ENCODE data around the gene PPP1CC. TPM values are rescaled to one million over a fixed set of nuclear protein-coding genes. Genes with fewer than 3 reads are reported as not detected.
"Not testable (repeated sequence)": the region's sequence is repeated elsewhere in the genome, so short reads cannot be mapped to it uniquely, and the experiment has no call there.

PPP1CC gene
- total RNA-seq, 1 donor from 2014 or later = 112 TPM

DNA sequence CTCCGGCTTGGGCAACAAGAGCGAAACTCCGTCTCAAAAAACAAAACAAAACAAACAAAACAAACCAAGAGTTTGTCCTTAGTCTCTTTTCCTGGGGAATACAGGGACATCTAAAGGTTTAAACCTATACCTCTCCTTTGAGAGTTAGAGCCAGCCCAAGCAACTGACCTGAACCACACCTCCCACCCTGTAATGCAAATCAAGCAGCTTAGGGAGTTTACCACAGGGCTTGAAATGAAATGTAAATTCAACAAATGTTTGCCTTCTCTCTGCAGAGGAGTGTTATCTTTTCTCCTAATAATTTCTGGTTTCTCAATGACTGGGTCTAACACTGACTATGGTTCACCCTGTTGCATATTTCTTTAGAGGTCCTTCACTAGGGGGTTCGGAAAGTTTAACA, 16.7 kb downstream of the PPP1CC start:
- no peak for DNase-seq (ENCODE audit: low read depth in 2 of 2)

GRCh38 chr12:110725267-110725666, 17.4 kb downstream of the PPP1CC start:
- DNase-seq (ENCODE audit: low read depth in 2 of 2) = no peak

DNA sequence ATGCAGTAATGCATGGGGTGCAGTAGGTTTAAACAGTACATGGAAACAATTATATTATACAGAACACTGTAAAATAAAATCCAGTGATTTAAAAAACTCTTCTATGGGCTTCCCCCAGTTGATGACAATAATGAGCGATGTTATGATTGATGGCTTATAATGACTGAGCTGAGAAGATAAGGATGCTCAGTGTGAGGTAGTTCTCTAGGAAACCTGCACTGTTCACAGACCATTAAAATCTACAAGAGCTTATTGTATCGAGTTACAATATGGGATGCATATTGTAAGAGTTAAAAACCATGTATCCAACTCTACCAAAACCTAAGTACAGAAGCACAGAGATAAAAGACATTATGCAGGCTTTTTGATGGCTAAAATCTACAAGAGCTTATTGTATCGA, 19.8 kb downstream of the PPP1CC start:
- DNase-seq (ENCODE audit: low read depth in 2 of 2) = not testable (repeated sequence)

DNA sequence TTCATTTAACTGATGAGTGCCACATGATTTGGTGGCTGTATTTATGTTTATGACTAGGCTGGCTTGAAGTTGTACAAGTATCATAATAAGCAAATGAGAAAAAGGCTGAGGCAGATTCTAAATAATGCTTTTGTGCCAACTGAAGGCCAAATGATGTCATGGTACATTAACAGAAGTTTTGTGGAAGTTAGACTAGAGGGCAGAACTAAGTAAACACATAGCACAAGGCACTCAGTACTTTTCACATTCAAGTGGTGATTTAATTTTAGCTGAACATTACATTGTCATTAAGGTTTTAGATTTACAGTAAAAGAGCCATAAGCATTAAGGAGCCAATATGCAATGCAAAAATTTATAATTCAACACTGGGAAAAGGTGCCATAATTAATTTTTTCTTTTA, 21.1 kb downstream of the PPP1CC start:
- no peak for DNase-seq (ENCODE audit: low read depth in 2 of 2)

DNA sequence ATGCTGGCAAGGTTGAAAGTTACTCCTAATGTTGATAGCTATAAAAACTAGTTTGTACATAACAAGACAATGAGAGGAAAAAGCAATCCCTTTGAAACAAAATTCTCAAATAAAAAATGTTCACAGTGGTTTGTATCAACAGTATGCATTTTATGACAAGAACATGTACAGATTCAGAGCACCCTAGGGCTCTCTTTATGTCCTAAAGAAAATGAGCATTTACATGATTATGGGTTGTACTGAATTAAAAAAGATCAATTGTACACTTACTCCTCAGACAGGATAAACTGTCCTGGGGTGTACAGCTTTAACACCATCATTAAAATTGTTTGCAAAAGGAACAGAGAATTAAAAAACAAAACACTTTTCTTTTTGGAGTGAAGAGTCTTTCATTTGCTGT, 22.2 kb downstream of the PPP1CC start:
- no peak for DNase-seq (ENCODE audit: low read depth in 2 of 2)

DNA sequence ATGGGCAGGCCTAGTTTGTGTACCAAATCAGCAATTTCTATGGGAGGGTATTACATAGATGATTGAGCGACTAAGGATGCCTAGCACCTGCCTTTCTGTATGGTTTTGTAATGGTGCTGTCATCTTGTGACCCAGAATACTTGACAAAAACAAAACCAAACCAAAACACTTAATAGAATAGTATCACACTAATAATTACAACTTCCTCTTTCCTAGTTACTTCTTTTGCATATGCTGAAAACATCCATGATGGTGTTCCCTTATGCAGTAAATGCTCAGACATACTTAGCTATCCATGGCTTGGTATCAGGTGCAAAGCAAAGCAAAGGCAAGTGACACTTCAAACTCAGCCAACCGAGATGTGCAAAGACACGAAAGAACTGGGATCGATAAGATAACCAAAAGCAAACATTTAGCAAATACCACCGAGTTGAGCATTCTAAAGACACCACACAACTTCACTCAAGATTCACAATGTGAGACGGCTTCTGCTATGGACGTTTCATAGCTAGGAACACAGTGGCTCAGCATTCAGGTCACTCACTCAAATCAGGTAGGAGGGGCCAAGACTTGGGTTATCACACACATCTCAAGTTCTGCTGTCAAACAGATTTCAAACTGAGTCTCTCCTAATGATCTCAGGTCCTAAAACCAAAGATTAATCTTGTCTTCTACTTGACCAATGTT, 24.3 kb downstream of the PPP1CC start:
- DNase-seq (ENCODE audit: low read depth in 2 of 2) = no peak

- DNase-seq (ENCODE audit: low read depth in 2 of 2) = no peak
Measured at GRCh38 chr12:110717037-110717436, 25.7 kb downstream of the PPP1CC start.

DNA sequence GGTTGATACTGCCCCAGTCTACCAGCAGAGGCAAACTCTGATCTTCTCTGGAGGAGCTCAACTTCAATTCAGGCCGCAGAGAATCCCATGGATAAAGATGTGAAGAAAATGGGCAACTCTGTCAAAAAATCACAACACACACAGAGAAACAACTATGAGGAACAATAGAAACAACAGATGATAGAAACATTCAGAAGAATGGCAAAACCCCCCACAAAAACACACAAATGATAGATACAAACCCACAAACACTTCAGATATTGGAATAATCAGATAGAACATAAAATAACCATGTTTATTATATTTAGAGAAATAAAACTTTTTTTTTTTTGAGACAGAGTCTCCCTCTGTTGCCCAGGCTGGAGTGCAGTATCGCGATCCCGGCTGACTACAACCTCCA, 33.8 kb downstream of the PPP1CC start:
- no peak for DNase-seq (ENCODE audit: low read depth in 2 of 2)

GRCh38 chr12:110705309-110705708, 37.4 kb downstream of the PPP1CC start:
- DNase-seq (ENCODE audit: low read depth in 2 of 2) = no peak

DNA sequence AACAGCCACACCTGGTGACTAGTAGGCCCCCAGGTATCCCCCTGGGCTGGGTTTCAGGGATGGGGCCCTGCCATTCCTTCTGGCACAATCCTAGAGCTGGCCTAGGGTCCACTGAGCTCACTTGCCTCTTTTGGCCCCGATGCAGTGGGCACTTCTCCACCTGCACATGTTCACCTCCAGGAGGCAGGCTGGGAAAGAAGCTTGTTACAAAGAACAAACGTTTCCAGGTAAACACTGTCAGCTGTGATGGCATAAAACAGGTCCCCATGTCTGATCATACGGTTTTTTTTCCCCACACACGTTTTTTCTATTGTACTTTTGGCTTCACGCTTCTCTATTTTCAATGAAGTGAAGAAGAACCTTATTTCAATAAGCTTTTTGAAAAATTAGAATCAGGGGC, 37.9 kb downstream of the PPP1CC start:
- no peak for DNase-seq (ENCODE audit: low read depth in 2 of 2)

DNA sequence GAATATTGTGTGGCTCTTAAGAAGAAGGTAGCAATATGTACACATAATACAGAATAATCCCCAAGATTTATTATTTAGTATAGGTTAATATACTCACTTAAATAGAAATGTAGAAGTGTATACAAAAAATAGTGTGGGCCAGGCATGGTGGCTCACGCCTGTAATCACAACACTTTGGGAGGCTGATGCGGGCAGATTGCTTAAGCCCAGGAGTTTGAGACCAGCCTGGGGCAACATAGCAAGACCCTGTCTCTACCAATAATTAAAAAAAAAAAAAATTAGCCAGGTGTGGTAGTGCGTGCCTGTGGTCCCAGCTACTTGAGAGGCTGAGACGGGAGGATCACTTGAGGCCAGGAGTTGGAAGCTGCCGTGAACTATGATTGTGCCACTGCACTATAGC, 38.5 kb downstream of the PPP1CC start:
- no peak for DNase-seq (ENCODE audit: low read depth in 2 of 2)

DNA sequence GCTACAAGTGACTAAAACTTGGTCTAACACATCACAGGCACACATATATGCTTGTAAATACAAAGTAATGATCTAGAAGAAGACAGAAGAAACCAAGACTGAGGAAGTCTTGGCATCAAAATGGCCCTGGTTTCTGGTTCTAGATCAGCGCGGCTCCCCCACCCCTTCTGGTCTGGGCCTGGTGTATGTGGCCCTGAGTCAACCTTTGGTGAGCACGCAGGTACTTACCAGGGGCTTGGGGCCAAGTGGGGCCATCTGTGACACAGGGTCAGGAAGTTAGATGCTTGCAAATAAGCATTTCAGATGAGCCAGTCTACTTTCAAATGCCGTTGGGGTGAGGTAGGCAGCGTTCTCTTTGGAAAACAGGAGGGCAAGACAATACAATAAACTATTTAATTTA, 40.6 kb downstream of the PPP1CC start:
- no peak for DNase-seq (ENCODE audit: low read depth in 2 of 2)

GRCh38 chr12:110699591-110700445, 42.9 kb downstream of the PPP1CC start:
- DNase-seq (ENCODE audit: low read depth in 2 of 2) = no peak

DNA sequence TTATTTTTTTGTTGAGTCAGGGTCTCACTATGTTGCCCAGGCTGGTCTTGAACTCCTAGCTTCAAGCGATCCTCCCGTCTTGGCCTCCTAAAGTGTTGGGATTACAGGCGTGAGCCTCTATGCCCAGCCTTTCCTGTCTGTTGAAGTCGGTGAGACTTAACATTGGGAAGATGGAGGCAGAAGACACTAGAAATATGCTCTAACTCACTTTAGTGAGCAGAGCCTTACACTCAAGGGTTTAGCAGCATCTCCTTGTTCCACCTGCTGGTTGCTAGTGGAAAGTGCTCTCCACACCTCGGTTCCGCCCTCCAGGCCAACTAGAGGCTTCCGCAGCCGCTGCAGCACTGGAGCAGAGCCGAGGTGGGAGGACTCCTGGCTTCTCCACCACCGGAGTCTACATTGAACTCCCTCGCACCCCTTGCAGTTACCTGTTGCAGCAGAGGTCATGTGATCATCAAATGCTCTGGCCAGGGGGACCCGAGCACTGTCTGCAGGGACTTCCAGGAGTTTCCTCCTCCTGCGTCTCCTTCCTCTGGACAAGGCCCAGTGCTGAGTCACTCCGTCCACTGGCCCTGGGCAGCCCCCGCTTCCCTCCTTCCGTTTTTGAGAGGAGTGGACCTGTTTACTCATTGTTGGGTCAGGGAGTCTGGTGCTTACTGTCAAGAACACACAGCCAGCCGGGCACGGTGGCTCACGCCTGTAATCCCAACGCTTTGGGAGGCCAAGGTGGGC, 44.4 kb downstream of the PPP1CC start:
- DNase-seq (ENCODE audit: low read depth in 2 of 2) = peak; percentile 62 to 90

- DNase-seq (ENCODE audit: low read depth in 2 of 2) = no peak
Measured at GRCh38 chr12:110697236-110697635, 45.5 kb downstream of the PPP1CC start.

- DNase-seq (ENCODE audit: low read depth in 2 of 2) = no peak
Measured at GRCh38 chr12:110696283-110696682, 46.4 kb downstream of the PPP1CC start.

GRCh38 chr12:110694330-110694901, 48.3 kb downstream of the PPP1CC start:
- DNase-seq (ENCODE audit: low read depth in 2 of 2) = no peak

DNA sequence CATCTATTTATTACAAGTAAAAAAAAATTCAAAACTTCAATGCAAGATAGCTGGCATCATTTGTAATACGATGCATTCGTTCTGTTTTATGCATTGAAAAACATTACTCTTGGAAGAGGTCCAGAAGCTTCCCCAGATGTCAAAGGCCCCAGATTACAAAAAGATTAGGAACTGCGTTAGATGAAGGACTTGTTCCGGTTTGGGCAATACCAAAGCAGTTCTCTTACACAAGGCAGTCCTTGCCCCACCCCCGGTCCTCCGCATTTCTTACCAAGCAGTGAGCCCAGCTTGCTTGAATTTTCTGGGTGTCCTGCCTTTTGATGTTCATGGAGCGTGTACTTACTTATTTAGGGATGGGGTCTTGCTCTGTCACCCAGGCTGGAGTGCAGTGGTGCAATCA, 49.0 kb downstream of the PPP1CC start:
- DNase-seq (ENCODE audit: low read depth in 2 of 2) = no peak

DNA sequence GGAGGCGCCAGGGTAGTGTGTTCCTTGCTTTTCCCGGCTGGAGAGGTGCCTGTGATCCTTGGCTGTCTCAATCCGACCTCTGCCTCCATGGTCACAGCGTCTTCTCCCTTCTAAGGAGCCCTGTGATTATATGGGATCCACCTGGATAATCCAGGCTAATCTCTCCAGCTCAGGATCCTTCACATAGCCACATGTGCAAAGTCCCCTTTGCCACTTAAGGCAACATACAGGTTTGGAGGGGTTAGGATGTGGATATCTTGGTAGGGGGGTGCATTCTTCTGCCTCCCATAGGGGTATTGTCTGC, 52.6 kb downstream of the PPP1CC start:
- DNase-seq (ENCODE audit: low read depth in 2 of 2) = no peak

- peak in 1 of 2 donors; percentile 27 for DNase-seq (ENCODE audit: low read depth in 2 of 2)
Measured at GRCh38 chr12:110689281-110690126, 53.2 kb downstream of the PPP1CC start.
